Left renal pelvis (tissue), 4 donors: ENCODE data around the gene FAM168B. TPM values are rescaled to one million over a fixed set of nuclear protein-coding genes. Genes with fewer than 3 reads are reported as not detected.

ENCODE experiments used
- DNase-seq, 4 donors: peaks; one replicate each; pipeline ENCODE4 v3.0.0-alpha.2; 2013; ENCODE audit warnings: low read depth in 4 of 4, low spot score in 3 of 4
- polyA plus RNA-seq, 4 donors: library from polyadenylated mRNA; unstranded; fragments of 120-200 nt; gene quantifications; one replicate each; pipeline ENCODE4 v1.2.1, GENCODE V29; 2013; ENCODE audit not compliant: insufficient read length in 4 of 4

FAM168B gene
- polyA plus RNA-seq, 4 donors = 106 to 121 (median 114) TPM

GRCh38 chr2:131056932-131057287 is 36.4 kb downstream of the FAM168B start:
- DNase-seq = no peak

- no peak for DNase-seq
These were observed 36.9 kb downstream of the FAM168B start for GRCh38 chr2:131056204-131056931.

GRCh38 chr2:131055169-131056065 is 37.8 kb downstream of the FAM168B start:
- DNase-seq = no peak

- DNase-seq = no peak
These were observed 38.8 kb downstream of the FAM168B start for GRCh38 chr2:131054488-131054887.

GRCh38 chr2:131052741-131053263 is 40.5 kb downstream of the FAM168B start:
- DNase-seq = no peak

DNA sequence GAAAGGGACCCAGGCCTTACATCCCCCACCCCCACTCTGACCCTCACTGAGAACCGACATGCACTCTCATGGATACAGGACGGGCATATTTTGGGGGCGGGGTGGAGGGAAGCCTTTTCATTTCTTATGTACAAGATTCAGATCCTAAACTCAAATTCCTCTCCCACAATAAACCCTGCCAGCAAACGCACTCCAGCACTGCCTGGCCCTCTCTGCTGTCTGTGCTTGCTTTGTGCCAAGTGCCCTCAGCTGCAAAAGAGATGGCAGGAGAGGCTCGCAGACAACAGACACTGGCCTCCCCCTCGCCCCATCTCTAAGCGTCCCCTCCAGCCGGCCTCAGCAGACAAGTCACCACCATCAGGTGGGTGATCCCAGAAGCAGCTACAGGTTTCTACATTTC is 42.4 kb downstream of the FAM168B start:
- DNase-seq = no peak

DNA sequence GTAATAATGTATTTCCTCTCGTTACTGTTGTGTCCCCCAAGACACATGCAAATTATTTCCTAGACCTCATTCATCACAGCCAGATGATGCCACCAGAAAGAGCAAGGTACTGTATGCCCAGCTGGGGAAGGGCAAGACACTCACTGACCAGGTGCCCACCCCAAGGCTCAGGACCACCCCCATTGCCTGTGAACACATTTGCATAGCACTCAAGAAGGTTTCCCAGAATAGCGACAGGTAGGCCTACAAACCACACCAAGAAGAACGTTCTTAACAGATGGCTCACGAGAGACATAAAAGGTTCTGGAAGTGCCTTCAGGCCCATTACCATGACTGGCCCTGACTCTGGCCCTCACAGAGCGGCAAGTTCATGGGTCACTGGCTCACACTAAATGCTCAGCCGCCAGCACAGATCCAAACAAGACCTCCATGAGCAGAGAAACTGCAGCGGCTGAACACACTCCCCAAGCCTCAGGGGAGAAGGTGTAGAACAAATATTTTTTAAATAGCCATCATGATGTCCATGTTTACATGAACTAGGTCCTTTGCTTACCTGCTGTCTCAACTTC is 44.0 kb downstream of the FAM168B start:
- no peak for DNase-seq

GRCh38 chr2:131048641-131049040 is 44.6 kb downstream of the FAM168B start:
- DNase-seq = no peak

DNA sequence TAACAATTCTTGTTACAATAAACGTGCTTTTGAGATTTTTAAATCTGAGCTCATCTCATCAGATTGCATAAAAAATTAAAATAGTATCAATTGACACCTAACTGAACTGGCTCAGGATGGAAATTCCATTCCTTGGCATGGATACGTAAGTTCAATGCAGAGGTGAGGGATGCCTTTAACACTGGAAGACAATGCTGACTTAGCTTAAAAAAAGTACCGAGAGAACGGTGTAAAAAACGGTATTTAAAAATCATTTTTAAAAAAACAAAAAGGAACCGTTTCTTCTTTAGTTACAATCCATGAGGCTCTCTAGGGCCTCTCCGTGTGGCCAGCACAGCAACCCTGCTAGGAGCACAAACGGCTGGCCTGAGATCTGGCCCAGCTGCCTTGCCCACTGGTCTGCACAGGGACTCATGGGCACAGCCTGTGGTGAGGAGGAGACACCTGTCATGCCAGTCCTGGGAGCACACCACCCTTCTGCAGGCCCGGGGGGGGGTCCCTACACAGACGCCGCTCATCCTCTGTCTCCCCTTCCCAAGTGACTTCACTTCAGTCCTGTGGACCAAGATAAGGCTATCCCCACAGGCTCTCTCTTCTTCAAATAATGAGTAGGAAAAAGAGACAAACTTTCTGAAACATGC is 45.2 kb downstream of the FAM168B start:
- no peak for DNase-seq

DNA sequence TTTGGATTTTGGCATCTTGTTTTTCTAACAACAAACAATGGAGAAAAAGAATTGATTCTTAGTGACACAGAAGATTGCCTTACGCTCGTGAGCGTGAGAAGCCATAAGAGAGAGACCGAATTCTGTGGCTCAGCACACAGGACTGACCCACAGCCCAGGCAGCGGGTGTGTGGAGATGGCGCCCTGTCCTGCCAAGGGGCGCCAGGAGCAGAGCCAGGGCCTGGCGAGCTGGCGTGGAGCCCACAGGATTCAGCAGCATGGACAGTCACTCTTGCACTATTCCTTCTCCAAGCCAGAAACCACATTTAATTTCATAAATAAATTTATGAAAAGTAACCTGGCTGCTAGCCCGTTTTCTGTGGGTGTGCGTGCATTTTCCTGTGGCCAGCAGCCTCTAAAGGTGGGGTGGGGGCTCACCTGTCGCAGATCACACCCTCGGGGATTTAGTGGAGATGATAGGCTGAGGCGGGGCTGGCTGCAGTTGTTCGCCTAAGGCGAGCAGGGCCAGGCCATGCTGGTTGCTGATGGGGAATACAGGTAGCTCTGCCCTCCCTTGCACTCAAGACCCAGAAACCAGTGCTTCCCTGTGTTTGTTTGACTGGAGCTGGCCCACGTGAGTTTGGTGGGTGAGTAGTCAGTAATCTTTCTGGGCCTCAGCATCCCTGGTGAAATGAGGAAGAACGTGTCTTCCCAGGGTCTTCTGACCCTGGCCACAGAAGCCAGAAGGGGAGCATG is 46.2 kb downstream of the FAM168B start:
- DNase-seq = no peak

- no peak for DNase-seq
These were observed 47.0 kb downstream of the FAM168B start for GRCh38 chr2:131046028-131046917.

DNA sequence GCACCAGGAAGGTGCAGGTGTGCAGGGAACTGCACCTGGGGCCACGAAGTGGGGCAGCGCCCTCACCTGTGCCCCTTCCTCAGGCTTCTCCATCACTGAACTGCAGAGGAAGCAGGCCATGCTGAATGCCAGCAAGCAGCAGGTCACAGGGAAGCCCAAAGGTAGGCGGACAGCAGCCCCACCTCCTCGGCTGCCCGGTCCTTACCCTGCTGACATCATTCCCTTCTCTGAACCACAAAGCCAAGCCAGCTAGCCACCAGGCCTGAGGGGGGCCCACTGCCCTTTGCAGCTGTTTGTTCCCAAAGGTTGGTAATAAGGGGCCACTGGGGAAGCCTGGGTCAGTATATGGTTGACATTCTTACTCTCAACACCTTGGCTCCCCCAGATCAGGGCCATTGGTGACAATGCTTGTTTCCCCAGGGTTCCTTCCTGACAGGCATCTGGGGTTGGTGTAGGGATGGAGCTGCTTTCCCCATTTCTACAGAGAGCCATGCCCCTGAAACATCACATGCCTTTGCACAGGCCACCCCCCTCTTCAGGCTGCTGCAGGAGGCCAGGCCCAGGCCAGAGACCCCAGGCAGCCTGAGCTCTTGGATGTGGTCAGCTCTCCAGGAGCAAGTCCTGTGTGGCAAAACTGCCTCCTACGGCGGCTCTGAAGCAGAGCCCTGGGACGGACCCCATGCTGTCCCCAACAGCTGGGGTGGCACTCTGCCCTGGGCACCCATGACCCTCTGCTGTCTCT is 47.8 kb downstream of the FAM168B start:
- no peak for DNase-seq

DNA sequence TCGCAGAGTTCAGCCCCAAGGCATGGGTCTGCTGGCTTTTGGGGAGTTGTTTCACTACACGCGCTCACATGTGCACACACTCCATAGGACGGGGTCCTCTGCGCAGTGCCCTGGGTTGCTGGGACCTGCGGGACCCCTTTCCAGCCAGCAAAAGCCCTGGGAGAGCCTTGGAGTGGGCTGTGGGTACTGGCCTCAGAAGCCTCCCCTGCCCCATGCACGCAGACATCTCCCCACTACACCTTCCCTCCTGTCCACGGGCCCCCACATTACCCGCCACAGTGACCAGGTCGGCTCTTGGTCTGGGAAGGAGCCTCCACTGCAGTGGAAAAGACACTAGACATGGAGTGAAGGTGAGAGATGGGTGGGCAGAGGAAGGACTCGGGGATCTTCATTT is 48.5 kb downstream of the FAM168B start:
- DNase-seq = no peak

DNA sequence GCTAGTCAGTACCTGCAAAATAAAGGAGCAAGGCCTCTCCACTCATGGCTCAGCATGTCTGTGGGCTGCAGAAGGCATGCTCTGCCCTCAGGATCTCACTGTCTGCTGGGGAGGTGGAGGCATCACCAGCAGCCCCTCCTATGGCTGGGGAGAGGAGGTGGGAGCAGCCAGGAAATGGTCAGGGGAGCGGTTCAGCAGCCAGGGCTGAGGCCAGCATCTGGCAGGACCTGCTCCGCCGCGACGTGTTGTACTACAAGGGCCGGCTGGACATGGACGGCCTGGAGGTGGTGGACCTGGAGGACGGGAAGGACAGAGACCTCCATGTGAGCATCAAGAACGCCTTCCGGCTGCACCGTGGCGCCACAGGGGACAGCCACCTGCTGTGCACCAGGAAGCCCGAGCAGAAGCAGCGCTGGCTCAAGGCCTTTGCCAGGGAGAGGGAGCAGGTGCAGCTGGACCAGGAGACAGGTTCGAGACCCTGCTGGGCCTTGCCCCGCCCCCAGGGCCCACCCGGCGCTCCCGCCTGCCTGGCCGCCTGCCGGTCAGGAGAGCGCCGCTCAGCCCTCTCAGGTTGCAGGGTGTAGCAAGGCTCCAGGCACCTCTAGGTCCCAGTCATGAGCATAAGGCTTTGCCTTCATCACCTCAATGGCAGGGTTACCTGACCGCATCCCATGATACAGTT is 49.0 kb downstream of the FAM168B start:
- DNase-seq = no peak

DNA sequence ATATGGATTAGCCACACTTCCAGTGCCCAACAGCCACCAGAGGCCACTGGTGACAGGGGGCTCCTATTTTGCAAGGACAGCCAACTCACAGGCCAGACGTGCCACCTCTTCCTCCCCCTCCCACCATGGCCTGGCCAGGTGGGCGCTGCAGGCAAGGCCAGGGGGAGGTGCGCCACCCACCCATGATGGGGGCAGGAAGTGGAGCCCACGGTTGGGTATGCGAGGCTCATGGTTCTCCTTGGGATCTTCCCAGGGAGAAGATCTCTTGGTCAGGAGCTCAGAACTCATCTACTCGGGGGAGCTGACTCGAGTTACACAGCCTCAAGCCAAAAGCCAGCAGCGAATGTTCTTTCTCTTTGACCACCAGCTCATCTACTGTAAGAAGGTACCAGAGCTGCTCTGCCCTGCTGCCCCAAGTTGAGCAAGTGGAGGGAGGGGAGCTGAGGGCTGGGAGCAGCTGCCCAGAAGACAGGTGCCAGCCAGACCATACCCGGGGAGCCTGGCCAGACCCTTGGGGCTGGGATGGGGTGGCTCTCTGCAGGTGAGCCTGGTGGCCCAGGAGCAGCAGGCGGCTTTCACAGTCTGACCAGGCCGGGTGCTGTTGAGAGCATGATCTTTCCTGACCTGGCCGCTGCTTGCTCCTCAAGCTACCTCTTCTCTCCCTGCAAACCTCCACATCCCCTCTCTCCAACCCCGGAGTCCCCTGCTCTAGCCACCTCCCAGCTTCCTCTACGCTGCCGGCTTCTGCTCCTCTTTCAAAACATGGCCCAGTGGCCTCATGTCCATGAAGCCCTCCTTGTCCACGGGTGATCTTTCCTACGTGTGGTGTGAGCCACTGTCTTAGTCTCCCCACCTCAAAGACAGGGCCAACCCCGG is 49.8 kb downstream of the FAM168B start:
- DNase-seq = no peak

- no peak for DNase-seq
These were observed 51.0 kb downstream of the FAM168B start for GRCh38 chr2:131042148-131042775.
